Esophagus mucosa (tissue), 1 donor: ENCODE measurements around the gene OR4F6. TPM values are rescaled to one million over a fixed set of nuclear protein-coding genes. Genes with fewer than 3 reads are reported as not detected.
"Not testable (repeated sequence)": the region's sequence is repeated elsewhere in the genome, so short reads cannot be mapped to it uniquely, and the experiment has no call there.

Experiments
- ATAC-seq: fragments of 200-7000 bp; cut with Tn5 transposase; one replicate; pipeline ENCODE4 v1.9.1; 2020
- total RNA-seq: library from RNA; stranded (reverse); gene quantifications from one replicate; pipeline ENCODE4 v1.2.4, GENCODE V29; 2023
- donor health status: DM: yes; HTN: yes; CAD: no.

The OR4F6 gene
- not detected for total RNA-seq

DNA sequence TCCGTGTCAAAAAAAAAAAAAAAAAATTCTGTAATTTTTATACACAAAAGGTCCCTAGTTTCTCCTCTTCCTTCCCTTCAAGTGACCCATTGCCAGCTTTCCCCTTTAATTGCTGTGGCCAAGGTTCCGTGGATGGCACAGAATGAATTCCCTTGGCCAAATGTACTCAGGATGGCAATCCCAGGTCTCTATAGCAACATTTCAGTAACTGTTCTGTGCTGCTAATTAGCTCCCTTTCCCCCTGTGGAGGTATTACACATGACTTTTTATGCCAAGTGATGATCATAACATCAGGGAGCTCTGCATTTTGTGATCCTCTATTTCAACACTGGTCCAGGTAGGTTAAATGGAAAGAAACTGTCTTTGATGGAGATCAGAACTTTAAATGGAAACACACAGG is at the start of gene OR4F6:
TSS of gene OR4F6 (plus strand) at position 301 of the 400 bp plus-strand sequence. CDS start 2,211 bp downstream, outside the sequence.
- ATAC-seq, result no peak

- ATAC-seq, result not testable (repeated sequence)
These were observed 38.5 kb upstream of the OR4F6 start for GRCh38 chr15:101764669-101765339.

DNA sequence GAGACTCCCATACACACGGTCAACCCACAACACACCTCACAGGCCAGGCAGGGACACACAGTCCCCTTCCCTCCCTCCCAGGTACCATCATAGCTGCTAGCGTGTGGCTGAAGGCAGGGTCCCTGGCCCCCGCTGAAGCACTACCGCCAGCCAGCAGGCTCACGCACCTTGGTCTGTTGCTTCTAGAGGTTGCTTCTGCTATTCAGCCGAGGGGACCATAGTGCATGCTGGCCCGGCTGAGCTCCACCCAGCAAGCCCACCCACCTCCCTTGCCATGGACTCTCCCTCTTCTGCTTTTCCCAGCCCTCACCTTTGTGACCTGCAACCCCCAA is 38.0 kb upstream of the OR4F6 start:
- not testable (repeated sequence) for ATAC-seq

GRCh38 chr15:101765772-101766456 is 37.4 kb upstream of the OR4F6 start:
- ATAC-seq, result no peak

DNA sequence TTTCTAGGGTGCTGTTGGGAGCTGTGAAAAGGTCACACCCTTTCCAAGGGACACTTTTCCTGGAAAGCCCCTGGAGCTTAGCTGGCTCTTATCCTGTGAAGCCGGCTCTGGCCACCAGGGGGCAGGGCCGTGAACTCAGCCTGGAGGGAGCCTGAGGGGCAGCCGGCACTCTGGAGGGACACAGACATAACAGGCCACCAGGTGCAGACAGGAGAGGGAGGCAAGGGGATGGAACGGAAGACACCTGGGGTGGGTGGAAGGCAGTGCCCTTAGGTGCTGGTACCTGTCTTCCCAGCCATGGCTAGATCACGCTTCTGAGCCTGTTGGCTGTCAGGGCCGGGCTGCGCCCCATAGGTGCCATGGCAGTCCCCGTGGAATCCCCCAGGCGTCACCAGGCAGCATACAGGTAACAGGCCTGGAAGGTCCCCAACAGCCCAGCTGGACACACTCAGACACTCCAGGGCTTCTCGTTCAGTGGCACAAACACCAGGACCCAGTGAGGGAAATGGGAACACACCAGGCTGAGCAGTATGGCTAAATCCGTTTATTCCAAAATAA is 36.1 kb upstream of the OR4F6 start:
- ATAC-seq, result not testable (repeated sequence)

DNA sequence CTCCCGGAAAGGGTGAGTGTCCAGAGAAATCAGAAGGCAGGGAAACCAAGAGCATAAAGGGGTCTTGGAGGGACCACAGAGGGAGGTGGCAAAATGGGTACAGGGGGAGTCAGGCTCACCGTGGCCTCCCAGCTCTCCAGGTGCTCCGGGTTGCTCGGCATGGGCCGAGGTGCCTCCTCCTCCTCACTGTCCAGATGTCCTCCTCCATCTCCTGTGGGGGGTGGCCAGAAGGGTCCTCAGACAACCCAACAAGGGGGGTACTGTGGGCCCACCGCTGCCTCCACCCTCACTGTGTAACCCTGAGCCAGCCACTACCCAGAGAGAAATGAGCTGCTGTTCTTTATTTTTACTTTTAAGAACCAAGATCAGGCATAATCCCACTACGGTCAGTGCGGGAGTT is 30.4 kb upstream of the OR4F6 start:
- ATAC-seq, result no peak

DNA sequence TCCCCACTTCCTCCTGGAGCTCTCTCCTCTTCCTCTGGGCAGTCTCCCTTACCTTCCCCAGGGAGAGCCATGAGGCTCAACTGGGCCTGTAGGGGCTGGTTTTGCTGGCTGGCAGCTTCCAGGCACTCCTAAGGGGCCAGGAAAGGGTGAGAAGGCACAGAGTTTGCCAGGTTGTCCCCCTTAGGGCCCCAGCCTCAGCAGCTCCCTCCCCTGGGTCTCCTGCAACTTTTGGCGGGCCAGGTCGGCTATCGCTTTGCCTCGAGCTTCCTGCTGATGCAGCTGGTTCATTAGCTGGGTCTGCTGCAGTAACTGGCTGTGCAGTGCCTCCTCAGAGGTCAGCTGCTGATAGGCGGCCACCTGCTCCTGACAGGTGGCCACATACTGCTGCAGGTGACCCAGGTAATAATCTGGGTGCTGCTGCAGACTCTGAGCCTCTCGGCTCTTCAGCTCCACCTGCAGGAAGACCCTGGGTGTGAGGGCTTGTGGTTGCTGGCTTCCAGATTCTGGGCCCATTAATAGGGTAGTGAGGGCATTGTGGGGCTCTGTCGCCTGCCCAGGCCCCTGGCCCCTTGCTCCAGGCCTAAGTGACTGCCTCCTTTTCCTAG is 29.7 kb upstream of the OR4F6 start:
- no peak for ATAC-seq

DNA sequence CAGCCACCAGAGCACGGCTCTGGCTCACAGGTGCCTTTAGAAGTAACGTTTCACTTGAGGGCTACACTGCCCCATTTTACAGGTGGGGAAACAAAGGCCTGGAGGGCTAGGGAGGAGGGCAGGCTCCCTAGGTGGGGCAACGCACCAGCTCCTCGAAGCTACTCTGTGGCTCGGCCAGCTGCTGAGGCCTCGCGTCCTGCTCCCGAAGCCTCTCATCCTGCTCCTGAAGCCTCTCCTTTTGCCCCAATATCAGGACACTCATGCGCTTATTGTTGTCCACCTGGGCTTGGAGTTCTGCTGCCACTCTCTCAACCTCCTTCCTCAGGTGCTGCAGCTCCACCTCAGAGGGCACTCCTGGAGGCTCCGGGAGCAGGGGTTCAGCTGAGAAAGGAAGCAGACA is 28.2 kb upstream of the OR4F6 start:
- ATAC-seq, result no peak

- not testable (repeated sequence) for ATAC-seq
These were observed 24.7 kb upstream of the OR4F6 start for GRCh38 chr15:101778576-101778975.

- not testable (repeated sequence) for ATAC-seq
These were observed 23.1 kb upstream of the OR4F6 start for GRCh38 chr15:101780225-101780624.

DNA sequence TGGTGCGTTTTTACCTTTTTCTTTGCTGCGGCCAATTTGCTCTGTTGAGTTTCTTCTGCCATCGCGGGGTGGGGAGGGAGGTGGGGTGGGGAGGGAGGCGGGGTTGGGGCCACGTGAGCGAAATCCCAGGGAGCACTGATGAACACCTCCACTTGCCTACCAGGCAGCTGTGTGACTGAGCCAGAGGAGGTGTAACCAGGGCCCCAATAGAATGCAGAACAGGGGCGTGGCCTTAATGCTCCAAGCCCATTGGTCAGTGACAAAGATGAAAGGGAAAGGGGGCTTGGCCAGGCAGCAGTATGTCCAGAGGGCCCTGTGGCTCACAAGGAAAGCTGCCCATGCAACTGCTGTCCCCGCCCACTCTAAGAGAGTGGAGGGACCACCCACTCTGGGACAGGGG is 21.4 kb upstream of the OR4F6 start:
- ATAC-seq, result no peak

DNA sequence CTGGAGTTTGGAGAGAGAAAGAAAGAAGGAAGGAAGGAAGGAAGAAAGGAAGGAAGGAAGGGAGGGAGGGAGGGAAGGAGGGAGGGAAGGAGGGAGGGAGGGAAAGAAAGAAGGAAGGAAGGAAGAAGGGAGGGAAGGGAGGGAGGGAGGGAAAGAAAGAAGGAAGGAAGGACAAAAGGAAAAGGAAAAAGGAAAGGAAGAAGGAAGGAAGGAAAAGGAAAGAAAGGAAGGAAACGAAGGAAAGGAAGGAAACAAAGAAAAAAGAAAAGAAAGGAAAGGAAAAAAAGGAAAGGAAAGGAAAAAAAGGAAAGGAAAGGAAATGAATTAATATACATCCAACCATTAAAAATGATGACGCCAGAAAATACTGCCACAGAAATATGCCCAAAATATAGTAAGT is 18.7 kb upstream of the OR4F6 start:
- no peak for ATAC-seq

GRCh38 chr15:101786422-101786821 is 16.9 kb upstream of the OR4F6 start:
- not testable (repeated sequence) for ATAC-seq

GRCh38 chr15:101788001-101788400 is 15.3 kb upstream of the OR4F6 start:
- not testable (repeated sequence) for ATAC-seq

- ATAC-seq, result not testable (repeated sequence)
These were observed 14.6 kb upstream of the OR4F6 start for GRCh38 chr15:101788503-101789269.

- ATAC-seq, result not testable (repeated sequence)
These were observed 12.6 kb upstream of the OR4F6 start for GRCh38 chr15:101790748-101791147.

- not testable (repeated sequence) for ATAC-seq
These were observed 9.3 kb upstream of the OR4F6 start for GRCh38 chr15:101793981-101794380.

DNA sequence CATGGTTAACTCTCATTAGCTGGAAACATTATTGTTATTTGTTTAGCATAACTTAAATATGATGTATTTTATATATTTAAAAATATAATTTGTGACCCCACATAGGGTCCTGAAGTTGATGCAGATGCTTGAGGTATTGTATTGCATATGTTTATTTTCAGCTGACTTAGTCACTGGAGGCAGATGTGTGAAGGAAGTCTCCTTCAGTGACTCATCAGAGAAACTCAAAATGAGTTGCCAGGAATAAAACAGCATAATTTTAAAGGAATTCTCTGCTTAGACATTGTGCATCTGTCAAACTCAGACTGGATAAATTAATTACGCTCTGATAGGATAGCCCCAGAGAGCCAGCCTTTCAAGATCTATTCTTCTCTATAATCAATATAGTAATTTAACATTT is 7.9 kb upstream of the OR4F6 start:
- ATAC-seq, result no peak

GRCh38 chr15:101799665-101800064 is 3.6 kb upstream of the OR4F6 start:
- ATAC-seq, result no peak

- no peak for ATAC-seq
These were observed 2.3 kb upstream of the OR4F6 start for GRCh38 chr15:101801048-101801447.

GRCh38 chr15:101803676-101804075 is 367 bp downstream of the OR4F6 start:
- ATAC-seq, result no peak

DNA sequence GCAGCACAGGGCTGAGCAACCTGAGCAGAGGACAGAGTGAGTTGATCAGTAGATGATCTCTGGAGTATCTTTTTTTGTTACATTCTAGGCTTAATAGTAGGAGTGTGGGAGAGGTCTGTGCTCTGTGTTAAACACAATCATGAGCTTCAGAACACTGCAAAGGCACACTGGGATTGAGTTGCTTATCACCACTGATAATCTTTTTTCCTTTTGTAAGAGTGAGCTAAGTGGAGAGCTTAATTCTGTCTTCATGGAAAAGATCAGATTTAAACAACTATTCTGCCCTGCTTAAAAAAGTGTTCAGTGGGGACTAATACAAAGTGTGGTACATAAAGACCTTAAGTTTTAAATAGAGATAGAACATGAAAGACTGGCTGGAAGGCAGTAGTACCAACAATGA is 1.1 kb downstream of the OR4F6 start:
- no peak for ATAC-seq

DNA sequence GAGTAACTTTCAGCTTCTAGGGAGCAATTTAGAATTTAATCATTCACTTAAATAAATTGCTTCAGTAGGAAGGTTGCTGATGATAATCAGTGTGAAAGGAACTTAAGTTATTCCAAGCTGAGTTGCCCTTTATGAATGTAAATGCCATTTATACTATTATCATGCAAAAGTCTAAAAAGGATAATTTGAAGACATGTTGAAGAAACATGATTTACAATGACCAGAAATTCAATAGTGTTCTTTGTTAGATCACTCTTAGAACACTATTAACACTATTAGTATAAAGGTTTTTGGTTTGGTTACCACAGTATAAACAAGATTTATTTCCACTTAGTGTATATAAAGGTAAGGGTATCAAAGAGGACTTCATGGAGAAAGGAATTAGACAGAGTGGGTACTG is 1.6 kb downstream of the OR4F6 start:
- no peak for ATAC-seq
